NCI-H146 treated with DMSO at 0.1 percent for 48 hours (cell line): ENCODE measurements around the gene CIART.
"Not testable (repeated sequence)": the region's sequence is repeated elsewhere in the genome, so short reads cannot be mapped to it uniquely, and the experiment has no call there.

Experiments
- DNase-seq: peaks from one replicate; lab custom pipeline; 2025; ENCODE audit not compliant: unreplicated experiment; lab: John Stamatoyannopoulos, UW

The CIART gene

GRCh38 chr1:150308585-150308984 lies 26.2 kb downstream of the CIART start:
- DNase-seq: not testable (repeated sequence)

GRCh38 chr1:150309758-150310508 lies 27.6 kb downstream of the CIART start:
- DNase-seq: no peak

DNA sequence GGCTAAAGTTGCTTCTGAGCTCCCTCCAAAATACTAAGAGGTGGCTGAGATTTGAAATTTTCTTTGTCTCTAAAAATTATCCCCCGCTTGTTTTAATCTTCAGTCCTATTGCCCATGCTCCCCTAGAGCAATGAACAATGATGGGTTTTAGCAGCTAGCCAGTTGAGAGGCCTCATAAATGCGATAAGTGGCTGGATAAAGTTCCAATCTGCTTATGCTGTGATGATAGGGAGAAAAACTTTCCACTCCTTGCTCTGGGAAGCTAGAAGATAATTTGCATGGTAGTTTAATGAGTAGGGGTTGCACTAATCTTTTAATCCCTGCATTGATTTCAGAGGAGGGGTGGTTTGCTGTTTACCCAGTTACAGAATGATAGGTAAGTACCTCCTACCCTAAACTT lies 29.4 kb downstream of the CIART start:
- no peak for DNase-seq

DNA sequence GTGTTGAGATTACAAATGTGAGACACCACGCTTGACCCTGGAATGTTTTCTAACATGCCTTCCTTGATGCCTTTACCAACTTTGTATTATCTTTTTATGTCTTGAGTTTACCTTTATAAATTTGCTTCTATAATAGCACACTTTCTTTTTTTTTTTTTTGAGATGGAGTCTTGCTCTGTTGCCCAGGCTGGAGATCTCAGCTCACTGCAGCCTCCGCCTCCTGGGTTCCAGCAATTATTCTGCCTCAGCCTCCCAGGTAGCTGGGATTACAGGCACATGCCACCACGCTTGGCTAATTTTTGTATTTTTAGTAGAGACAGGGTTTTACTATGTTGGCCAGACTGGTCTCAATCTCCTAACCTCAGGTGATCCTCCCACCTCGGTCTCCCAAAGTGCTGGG lies 32.3 kb downstream of the CIART start:
- DNase-seq: not testable (repeated sequence)

- DNase-seq: no peak
These were observed 38.3 kb downstream of the CIART start for GRCh38 chr1:150320667-150320978.

GRCh38 chr1:150321826-150322166 lies 39.4 kb downstream of the CIART start:
- DNase-seq: peak; percentile 28

DNA sequence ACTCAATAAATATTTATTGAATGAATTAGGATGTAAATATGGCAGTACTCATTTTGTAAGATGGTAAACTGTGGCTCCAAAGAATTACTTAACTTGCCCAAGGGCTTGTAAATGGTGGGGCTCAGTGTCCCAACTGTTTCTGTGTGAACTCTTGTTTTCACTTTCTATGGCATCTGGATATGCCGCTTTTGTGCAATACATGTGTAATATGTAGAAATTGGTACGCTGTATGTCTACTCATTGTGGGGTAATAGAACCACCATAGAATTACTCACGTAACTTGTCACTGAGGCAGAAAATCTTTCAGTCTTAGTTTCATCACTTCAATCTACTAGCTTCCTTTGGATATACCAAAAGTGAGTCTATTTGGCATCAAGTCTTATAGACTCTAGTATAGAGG lies 40.0 kb downstream of the CIART start:
- no peak for DNase-seq

- no peak for DNase-seq
These were observed 50.4 kb downstream of the CIART start for GRCh38 chr1:150332651-150333290.
